GM19372 (cell line): Measurements from ENCODE around the gene CERS1.

Experiments
- ATAC-seq: cut with Tn5 transposase; IDR thresholded peaks from one replicate; pipeline ENCODE4 v1.9.1; 2021; ENCODE audit warnings: mild to moderate bottlenecking, low read depth, moderate library complexity; ENCODE audit not compliant: unreplicated experiment

The CERS1 gene

GRCh38 chr19:18899624-18900560, 3.9 kb upstream of the CERS1 start:
- no peak for ATAC-seq

GRCh38 chr19:18898607-18899408, 2.9 kb upstream of the CERS1 start:
- ATAC-seq: no peak

GRCh38 chr19:18898081-18898606, 2.2 kb upstream of the CERS1 start:
- no peak for ATAC-seq

DNA sequence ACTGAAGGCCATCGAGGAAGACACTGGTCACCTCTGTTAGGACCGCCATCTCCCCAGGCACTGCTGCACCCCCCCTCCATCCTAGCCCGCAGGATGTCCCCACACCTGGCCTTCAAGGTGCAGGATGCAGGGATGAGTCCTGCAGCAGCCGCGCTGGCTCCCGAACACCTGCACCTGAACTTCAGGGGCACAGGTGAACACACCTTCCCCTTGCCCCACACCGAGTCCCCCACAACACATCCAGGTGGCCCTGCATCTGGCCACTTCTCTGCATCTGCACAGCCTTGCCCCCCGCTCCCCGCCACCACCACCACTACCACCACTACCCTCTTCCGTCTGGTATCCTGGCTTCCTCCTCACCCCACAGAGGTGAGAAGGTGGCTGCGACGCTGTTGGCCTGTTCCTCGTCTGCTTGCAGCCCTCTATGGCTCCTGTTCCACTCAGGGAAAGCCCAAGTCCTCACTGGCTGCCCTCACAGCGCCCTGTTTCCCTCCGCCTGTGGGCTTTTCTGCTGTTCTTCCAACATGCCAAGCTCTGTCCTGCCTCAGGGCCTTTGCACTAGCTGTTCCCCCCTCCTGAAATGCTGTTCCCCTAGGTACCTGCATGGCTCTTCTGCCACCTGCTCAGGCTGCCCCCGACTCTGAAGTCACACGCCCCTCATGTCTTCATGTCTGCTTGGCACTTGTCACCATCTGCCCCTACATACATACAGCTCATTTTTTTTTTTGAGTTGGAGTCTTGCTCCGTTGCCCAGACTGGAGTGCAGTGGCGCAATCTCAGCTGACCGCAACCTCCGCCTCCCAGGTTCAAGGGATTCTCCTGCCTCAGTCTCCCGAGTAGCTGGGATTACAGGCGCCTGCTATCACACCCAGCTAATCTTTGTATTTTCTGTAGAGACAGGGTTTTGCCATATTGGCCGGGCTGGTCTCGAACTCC, 1.4 kb upstream of the CERS1 start:
- no peak for ATAC-seq

DNA sequence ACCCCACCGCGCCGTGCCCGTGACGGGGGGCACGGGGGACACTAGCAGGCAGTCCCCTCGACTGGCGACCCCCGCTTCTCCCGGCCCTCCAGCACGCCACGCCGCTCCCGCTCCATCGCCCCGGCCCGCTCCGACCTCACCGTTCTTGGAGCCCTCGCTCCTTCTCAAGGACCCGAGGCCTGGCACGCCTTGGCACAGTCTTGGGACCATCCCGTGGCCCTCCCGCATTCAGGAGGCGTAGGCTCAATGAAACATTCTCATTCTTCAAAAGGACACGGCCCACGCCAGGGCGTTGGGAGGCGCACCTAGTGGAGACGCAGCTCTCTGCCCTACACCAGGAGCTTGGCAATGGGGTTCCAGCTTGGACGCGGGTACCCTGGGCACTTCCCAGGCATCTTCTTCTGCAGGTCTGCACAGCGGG, 473 bp upstream of the CERS1 start:
- ATAC-seq: no peak

DNA sequence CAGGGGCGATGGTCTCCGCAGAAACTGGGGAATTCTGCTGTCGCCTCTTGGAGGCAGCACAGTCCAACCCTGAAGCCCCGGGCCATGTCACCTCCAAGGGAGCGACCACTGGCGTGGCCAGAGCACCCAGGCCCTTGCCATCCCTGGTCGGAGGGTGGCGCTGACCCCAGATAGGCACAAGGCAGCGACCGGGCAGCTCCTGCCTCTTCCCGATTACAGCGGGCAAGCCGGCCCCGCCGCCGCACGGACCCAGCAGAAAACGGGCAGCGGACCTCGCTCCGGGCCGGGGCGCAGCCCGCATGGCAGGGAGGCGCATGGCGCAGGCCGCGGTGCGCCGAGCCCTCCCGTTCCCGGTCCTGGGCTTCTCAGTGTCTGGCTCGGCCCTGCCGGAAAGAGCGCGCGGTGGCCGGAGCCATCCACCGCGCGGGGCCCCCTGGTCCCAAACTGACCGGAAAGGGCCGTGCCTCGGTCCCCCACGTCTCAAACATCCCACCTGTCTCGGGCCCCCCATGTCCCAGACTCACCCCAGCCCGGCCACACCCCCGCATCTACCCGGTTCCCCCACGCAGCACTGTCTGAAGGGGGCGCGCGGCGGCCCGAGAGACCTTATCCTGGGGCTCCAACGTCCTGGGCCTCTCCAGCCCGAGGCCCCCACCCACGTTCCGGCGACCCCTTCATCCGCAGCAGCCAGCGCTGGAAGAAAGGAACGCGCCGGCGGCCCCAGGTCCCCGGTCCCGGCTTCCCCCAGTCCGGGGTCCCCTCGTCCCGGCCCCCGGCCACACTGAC, 727 bp downstream of the CERS1 start:
- no peak for ATAC-seq

DNA sequence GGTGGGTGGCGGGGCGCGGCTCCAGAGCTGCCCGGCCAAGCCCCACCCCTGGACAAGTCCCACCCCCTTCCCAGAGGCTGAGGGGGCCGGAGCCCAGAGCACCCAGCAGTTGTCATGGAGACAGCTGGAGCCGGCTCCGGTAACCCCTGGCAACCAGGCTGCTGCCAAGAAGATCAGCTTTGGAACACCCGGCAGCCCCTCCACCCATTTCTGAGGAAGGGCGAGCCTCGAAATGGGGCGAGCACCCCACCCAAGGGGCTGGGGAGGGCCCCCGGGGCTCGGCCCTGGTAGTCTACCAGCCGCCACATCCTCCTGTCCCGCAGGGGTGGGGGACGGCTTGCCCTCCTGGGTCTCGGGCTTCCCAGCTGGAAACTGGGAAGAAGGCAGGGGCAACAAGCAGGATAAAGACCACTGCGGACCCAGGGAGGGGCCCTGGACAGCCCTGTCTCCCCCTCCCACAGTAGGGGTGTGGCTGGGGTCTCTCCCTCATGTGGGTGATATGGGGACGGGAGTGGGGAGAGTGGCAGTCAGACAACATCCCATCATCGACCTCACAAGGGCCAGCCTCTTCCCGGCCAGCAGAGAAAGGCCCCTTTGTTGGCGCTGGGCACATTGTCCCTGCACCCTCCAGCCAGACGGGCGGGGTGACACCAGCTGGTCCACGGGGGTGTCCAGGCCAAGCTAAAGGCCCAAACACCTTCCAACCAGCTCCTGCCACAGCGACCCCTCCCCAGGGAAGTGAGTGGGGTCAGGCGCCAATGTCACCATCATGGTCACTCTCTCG, 1.5 kb downstream of the CERS1 start:
- no peak for ATAC-seq

DNA sequence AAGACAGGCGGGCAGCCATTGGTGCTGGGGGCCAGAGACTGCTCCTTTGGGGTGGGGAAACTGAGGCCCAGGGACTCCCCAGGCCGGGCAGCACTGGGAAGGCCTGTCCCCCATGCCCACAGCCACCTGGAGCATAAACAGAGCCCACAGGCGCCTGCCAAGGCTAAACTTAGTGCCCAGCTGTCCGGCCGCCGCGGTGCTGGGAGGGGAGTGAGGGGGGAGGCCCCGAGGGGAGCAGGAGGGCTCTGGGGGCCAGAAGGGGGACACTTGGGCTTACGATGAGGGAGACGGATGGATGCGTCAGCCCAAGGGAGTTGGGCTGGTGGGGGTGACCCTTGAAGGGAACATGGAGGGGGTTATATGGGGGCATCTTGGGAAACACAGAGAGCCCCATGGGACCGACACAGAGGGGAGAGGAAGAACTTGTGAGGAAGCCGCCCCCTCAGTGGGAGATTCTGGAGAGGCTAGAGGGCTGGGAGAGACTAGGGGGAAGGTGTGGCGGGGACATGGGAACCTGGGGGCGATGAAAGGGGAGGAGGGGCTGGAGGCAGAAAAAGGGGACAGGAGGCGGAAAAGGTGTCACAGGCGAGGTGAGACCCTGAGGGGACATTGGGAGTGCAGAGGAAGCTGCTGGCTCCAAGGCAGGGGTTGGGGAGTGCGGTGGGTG, 2.2 kb downstream of the CERS1 start:
- ATAC-seq: no peak

DNA sequence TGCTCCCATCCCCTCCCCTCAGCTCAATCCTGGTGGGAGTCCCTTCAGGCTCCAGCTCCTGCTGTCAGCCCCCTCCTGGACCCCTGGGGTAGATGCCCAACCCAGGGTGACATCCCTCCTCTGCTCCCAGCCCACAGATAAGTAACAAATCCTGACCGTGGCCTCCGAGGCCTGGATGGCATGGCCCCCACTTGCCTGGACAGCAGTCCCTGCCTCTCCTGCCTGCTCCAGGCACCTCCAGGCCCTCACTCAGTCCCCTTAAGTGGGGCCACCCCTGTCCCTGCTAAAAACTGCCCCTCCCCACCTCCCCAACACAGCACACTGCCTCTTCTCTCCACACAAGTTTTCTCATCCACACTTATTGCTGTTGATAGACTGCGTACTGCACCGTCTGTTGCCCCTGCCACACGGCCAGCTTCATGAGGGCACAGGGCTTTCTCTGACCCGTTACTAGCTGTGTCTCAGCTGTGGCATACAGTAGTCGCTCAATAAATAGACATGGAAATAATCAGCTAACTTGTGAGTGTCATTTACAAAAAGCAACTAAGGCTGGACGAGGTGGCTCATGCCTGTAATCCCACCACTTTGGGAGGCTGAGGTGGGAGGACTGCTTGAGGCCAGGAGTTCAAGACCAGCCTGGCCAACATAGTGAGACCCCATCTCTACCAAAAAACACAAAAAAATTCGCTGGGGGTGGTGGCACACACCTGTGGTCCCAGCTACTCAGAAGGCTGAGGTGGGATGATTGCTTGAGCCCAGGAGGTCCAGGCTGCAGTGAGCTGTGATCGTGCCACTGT, 5.8 kb downstream of the CERS1 start:
- no peak for ATAC-seq

DNA sequence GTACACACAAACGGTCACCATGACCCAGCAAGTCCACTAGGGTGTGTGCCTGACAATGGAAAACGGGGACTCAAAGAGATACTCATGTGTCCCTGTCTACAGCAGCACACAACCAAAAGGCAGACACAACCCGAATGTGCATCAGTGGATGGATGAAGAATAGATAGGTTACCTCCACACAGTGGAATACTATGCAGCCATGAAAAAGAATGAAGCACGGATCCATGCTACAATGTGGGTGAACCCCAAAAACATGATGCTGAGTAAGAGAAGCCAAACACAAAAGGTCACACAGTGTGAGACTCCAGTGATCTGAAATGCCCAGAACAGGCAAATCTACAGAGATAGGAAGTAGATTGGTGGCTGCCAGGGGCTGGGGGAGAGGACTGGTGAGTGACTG, 9.0 kb downstream of the CERS1 start:
- ATAC-seq: no peak

DNA sequence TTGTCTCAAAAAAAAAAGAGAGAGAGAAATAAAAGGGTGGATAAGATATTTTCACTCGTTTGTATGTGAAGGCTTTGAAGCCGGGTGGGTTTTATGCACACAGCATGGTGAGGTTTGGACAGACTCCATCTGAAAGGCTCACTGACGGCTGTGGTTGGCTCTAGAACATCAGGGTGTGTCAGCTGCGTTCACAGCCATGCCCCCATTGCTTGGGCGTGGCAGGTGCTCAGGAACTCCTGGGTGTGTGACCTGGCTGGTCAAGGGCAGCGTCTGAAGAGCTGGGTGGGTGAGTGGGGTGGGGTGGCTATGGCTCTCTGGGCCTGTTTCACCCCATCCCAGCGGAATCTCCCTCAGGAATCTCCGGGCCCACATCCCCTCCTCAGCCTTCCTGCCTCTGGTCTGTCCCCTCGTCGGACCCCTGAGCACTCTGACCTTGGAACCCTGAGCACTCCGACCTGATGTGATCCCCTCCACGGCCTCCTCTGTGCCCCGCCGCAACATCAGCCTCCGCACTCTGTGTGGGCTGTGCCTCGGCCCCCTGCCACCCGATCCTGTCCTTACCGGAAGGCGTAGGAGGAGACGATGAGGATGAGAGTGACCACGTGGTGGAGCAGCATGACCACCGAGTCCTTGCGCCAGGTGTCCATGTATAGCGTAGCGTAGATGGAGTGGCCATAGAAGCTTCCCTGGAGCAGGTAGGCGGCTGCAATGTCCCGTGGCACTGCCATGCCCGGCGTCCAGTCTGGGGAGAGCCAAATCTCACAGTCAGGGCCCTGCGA, 12.2 kb downstream of the CERS1 start:
- no peak for ATAC-seq

GRCh38 chr19:18881491-18881890, 14.5 kb downstream of the CERS1 start:
- ATAC-seq: no peak

DNA sequence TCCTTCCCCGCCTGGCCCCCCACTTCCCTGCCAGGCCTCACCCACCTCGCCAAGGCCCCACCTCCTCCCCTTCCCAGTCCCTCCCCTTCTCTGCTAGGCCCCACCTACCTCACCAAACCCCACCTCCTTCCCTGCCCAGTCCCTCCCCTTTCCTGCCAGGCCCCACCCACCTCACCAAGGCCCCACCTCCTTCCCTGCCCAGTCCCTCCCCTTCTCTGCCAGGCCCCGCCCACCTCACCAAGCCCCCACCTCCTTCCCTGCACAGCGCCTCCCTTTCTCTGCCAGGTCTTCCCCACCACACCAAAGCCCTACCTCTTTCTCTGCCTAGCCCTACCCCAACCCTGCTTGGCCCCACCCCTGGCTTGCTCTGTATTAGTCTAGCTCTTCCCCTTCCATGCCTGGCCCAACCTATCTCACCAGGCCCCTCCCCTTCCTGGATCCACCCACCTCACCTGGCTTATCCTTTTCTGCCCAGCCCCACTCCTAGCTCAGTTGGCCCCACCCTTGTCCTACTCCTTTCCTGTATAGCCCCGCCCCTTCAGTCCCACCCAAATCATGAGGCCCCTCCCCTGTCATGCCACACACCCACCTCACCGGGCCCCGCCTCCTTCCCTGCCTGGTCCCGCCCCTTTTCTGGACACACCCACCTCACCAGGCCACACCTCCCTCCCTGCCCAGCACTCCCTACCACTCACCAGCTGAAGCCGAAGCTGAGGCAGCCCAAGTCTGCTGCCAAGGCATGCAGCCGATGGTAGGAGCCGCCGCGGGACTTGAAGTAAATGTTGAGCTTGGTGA, 16.2 kb downstream of the CERS1 start:
- no peak for ATAC-seq

DNA sequence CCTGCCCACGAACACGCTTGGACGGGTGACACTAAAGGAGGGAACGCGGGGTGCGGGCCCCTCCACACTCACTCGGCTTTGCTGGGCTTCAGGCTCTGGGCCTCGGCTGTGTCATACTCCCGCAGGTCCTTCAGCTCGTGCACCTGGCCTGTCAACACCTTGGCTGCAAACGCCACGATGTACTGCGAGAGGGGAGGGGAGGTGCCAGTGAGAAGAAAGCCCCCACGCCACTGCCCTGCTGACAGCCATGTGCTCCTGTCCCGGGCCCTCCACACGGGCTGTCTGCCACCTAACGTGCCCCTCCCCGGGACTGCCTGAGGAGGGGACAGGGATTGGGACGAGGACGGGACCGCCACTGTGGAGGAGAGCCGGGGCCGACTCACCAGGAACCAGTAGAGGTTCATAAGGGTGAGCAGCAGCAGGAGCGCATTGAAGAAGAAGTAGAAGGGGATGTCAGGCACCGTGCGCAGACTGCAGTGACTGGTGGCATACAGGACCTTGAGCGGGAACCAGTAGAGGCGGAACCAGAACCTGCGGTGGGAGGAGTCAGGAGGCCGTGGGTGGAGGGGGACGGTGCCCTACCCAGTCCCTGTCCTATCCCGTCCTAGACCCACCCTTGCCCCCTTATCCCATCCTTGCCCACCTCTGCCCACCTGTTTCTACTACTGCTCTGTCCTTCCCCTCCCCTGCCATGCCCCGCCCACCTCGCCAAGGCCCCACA, 16.9 kb downstream of the CERS1 start:
- no peak for ATAC-seq
